ENCODE data around the gene ABLIM1.

ABLIM1 gene

DNA sequence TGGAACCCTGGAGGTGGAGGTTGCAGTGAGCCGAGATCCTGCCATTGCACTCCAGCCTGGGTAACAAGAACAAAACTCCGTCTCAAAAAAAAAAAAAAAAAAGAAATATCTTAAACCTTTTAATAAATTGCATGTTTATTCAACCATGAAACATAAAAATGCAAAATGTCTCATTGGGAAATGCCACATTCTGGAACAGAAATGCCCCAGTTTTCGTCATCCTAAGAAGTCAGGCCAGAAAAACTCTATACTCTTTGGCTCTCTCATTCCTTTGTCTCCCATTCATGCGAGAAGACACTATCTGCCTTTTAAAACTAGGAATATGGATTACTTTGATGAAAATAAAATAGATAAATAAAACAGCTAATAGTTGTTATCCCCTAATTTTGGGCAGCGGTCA lies 21.5 kb upstream of the ABLIM1 start:
- no peak for DNase-seq

DNA sequence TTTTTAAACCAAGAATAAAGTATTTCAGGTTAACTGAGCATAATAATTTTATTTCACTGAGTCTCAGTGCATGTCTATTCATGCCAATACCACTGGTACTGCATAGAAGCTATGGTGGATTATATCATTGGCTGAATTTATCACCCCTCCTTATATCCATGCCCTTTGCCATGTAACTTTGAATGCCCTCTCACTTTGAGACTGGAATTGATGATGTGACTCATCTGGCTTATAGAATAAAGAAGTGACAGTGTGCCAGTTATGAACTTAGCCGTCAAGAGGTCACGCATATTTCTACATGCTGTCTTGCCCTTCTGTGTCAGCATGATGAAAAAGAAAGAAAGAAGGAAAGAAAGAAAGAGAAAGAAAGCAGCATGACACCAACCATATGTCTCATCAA lies 20.7 kb upstream of the ABLIM1 start:
- no peak for DNase-seq

DNA sequence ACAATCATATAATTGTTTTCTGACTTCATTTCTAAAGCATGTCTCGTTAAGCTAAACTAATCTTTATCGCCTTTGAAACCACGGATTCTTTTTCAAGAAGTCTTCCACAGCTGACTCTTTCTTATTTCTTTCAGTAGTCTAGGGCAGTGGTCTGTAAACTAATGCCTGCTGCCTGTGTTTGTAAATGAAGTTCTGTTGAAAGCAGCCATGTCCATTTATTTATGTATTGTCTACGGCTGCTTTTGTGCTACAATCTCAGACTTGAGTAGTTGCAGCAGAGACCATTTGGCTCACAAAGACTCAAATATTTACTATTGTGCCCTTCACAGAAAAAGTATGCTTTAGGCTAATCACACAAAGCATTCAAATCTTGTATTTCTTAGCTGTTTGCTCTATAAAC lies 20.3 kb upstream of the ABLIM1 start:
- no peak for DNase-seq

- no peak for DNase-seq
These were observed 16.3 kb upstream of the ABLIM1 start for GRCh38 chr10:114674346-114674745.

DNA sequence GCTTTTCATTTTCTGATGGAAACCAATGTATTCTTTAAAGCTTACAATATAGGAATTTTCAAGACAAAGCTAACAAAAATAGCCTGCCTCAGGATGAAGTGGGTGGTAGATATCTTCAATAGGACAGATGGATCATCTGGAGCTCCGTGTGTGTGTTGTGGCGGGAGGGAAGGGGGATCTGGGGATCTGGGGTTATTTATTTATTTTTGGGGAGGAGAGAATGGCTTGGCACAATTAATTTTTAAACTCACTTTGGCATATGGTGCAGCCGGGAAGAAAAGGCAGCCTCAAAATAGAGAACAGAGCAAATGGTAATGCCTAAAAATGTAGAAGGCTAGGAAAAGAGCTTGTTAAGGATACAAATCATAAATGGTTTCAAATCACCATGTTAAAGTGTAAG lies 11.6 kb upstream of the ABLIM1 start:
- DNase-seq: no peak

- DNase-seq: no peak
These were observed 10.5 kb upstream of the ABLIM1 start for GRCh38 chr10:114668375-114669080.

- DNase-seq: no peak
These were observed 7.8 kb upstream of the ABLIM1 start for GRCh38 chr10:114665873-114666272.

DNA sequence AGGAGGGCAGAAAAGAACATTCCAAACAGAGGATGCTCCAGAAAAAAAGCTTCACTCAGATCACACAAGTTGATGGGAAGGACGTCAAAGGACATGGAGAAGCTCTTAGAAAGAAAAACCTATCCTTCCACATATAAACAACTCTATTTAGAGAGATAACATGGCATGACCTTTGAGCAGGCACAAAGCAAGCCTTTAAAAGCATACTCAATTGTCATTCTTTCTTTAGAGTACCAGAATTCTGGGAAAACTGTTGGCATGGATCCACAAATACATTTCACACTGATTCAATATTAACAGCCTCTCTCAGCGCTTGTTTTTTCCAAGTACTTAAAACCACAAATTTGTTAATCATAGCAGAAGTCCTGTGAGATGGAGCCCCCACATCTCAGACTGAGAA lies 7.3 kb upstream of the ABLIM1 start:
- no peak for DNase-seq

DNA sequence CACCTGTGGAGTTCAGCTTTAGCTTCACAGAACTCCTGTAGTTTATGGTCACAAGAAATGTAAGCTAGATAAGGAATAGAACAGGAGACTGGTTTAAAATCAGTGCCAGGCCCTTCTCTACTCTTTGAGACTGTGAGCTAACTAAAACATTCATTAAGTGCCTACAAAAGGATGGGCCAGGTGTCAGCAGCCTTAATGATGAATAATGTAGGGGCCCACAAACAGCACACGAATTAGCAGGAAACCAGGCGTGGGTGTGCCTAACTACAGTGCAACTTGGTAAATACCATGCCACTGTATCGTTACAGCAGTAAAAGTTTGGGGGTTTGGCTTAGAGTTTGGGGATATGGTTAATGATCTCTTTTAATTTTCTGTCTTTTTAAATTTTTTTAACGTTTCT lies 6.1 kb upstream of the ABLIM1 start:
- DNase-seq: no peak

DNA sequence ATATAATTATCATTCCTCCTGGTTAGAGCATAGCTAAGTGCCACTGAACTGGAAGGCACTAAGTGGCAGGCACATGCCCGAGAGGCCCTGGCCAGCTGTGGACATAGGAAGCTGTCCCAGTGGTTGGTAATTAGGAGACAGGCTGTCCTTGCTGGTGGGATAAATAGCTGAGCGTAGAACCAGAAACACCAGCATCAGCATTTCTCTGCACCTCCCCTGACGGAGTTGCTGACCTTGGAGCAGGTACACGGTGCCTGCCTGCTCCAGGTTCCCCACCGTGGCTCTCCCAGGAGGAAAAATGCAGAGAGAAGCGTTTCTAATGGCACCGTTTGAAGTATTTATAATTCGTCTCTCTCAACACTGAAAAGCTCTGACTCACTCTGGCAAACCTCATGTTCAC lies 5.6 kb upstream of the ABLIM1 start:
- no peak for DNase-seq

DNA sequence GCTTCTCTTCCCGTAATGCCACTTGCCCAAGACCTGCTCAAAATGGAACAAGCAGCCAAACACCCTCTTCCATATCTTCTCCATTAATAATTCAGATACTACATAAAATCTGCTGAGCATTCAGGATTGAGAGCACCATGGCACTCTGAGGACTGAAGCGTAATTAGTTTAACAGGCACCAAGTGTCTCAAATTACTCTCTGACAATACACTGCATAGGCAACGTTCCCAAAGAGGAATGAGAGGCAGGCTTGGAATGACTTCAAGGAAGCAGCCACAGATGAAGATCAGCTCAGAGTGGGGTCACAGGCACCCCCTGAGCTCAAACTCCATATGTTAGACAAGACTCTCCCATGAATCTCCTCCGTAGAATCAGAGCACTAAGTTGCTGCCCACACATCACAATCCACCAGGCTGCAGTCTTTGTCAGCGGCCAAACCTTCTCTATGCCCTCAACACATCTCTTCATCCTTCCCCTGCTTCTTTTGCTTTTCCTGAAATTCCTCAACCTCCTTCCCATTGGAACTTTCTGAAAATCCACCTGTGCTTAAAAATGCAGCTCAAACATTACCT lies 4.7 kb upstream of the ABLIM1 start:
- no peak for DNase-seq

DNA sequence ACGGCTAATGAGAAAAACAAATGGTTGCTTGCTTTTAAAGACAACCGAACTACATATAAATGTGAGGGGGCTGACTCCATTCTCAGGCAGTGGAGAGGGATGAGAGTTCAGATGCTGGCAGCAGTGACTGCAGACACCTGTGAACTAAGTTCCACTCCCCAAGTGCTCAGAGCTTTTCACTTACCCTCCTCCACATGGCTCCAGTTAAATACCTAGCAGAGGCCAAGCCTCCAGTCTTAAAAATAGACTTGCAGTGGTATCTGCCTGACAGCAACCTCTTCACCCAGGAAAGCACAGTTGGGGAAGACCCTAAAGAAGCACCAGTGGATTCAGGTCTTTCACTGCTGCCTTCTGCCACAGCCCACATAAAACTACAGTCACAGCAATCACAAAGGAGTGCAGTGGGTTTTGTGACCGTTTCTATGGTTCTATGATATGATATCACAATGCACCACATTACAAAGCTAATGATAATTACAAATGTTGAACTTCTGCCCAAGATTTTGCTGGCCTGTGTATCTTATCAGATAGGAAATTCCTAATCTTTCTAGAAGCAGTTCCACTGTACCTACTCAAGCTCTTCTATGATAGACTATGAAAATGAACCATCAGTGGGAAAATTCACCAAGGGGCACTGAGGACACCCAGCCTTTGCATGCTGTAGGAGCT lies 3.3 kb upstream of the ABLIM1 start:
- DNase-seq: no peak

DNA sequence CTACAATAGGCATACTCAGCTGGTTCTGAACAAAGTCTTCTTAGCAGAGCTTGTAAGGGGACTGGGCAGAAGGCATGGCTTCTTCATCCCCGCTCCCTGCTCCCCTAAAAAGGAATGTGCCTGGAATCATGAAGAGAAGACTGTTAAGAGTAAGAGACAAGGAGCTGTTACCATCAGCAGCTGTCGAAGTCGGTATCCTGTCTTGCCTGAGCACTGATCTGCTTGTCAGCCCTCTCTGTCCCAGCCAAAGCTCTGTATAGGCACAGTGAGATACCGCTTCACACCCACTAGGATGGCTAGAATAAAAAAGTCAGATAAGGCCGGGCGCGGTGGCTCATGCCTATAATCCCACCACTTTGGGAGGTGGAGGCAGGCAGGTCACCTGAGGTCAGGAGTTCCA lies 2.4 kb downstream of the ABLIM1 start:
- DNase-seq: no peak

- DNase-seq: no peak
These were observed 3.1 kb downstream of the ABLIM1 start for GRCh38 chr10:114654822-114655575.

DNA sequence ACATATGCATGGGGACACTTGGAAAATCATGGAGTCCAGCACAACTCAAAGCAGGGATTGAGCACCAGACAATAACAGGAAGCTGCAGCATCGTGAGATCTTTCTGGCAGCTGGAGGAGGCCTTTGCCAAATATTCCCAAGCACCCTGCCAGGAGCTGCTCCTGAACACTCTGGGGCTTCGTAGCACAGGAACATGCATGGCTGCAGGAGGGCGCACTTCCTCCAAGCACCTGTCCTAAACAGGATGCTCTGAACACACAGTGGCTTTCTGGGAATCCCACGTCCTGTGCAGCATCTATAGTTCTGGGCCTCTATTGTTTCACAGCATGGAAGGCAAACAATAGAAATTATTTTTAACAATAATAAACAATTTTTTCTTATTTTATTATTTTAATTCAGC lies 4.1 kb downstream of the ABLIM1 start:
- DNase-seq: no peak

GRCh38 chr10:114652402-114653368 lies 5.4 kb downstream of the ABLIM1 start:
- DNase-seq: no peak

- DNase-seq: no peak
These were observed 7.2 kb downstream of the ABLIM1 start for GRCh38 chr10:114650831-114651230.

- DNase-seq: no peak
These were observed 7.8 kb downstream of the ABLIM1 start for GRCh38 chr10:114650266-114650665.

DNA sequence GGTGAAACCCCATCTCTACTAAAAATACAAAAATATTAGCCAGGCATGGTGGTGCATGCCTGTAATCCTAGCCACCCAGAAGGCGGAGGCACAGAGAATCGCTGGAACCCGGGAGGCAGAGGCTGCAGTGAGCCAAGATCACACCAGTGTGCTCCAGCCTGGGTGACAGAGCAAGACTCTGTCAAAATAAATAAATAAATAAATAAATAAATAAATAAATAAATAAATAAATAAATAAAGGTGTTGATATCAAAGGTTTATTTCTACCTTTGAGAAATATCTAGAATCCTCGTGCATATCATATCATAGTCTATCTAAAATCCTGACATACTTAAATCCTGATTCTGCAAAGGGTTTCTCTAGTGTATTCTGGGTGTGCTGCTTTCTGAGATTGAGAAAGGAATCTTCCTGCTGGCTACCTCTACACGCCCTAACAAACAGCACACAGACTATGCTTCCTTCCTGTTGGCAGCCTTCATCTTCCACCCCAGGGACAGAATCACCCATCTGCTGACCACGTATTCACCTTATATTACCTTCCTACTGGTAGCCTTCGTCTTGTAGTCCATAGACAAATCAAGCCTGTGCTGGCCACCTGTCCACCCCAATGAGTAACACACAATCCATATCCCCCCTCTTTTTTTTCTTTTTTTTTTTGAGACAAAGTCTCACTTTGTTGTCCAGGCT lies 8.7 kb downstream of the ABLIM1 start:
- no peak for DNase-seq

DNA sequence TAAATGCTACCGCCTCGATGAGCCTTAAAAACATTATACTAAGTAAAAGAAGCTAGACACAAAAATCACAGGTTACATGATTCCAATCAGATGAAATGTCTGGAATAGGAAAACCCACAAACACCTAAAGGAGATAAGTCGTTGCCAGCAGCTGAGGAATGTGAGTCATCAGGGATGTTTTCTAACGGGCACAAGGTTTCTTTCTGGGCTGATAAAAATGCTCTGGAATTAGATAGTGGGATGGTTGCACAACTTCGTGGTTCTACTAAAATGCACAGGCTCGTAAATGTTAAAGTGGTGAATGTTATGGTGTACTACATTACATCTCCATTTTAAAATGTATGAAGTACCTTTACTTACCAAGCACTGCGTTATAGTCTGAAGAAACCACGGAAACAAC lies 9.7 kb downstream of the ABLIM1 start:
- DNase-seq: no peak

GRCh38 chr10:114647545-114648138 lies 10.4 kb downstream of the ABLIM1 start:
- DNase-seq: no peak

- no peak for DNase-seq
These were observed 11.6 kb downstream of the ABLIM1 start for GRCh38 chr10:114646426-114646825.

Data from CD4-positive, alpha-beta T cell treated with Interleukin-17A for 1 hour (primary cell).